ENCODE data around the gene GATA1.

Gene GATA1

GRCh38 chrX:48749182-48749581, 37.2 kb upstream of the GATA1 start:
- Histone ChIP-seq H3K27ac (no peak overlapping the region), H3K4me3 (no peak overlapping the region)
- TF ChIP-seq, protein P1, sequence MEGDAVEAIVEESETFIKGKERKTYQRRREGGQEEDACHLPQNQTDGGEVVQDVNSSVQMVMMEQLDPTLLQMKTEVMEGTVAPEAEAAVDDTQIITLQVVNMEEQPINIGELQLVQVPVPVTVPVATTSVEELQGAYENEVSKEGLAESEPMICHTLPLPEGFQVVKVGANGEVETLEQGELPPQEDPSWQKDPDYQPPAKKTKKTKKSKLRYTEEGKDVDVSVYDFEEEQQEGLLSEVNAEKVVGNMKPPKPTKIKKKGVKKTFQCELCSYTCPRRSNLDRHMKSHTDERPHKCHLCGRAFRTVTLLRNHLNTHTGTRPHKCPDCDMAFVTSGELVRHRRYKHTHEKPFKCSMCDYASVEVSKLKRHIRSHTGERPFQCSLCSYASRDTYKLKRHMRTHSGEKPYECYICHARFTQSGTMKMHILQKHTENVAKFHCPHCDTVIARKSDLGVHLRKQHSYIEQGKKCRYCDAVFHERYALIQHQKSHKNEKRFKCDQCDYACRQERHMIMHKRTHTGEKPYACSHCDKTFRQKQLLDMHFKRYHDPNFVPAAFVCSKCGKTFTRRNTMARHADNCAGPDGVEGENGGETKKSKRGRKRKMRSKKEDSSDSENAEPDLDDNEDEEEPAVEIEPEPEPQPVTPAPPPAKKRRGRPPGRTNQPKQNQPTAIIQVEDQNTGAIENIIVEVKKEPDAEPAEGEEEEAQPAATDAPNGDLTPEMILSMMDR (IDR thresholded peaks at IDR 0.05): no peak
- DNase-seq (ENCODE audit: low spot score): no peak

GRCh38 chrX:48751343-48751742, 35.0 kb upstream of the GATA1 start:
- no peak overlapping the region for H3K27ac ChIP-seq
- DNase-seq (ENCODE audit: low spot score): no peak
- H3K4me3 ChIP-seq: no peak overlapping the region
- TF ChIP-seq, protein P1 (IDR thresholded peaks at IDR 0.05): no peak

DNA sequence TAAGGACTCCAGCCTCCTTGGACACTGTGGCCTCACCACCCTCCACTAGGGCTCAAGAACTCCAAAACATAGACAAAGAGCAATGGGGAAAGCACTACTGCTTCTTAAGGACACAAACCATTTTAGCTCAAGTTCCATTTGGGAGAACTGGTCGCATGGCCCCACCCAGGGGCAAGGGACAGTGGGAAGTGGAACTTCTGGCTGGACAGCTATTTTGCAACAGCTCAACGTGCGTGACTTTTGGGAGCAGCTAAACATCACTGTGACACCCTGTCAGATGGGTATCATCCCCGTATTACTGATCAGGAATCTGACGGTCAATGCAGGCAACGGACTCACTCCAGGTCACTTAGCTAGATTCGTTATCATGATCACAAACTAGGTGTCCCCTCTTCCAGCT, 33.9 kb upstream of the GATA1 start:
- TF ChIP-seq, protein P1 (IDR thresholded peaks at IDR 0.05): no peak
- Histone ChIP-seq H3K4me3 (no peak overlapping the region), H3K27ac (no peak overlapping the region)
- DNase-seq (ENCODE audit: low spot score): no peak

GRCh38 chrX:48753708-48754228, 32.6 kb upstream of the GATA1 start:
- DNase-seq (ENCODE audit: low spot score): no peak
- TF ChIP-seq, protein P1 (IDR thresholded peaks at IDR 0.05): no peak
- Histone ChIP-seq H3K27ac (no peak overlapping the region), H3K4me3 (no peak overlapping the region)

GRCh38 chrX:48754238-48754637, 32.2 kb upstream of the GATA1 start:
- Histone ChIP-seq H3K27ac (no peak overlapping the region), H3K4me3 (no peak overlapping the region)
- no peak for DNase-seq (ENCODE audit: low spot score)
- TF ChIP-seq, protein P1 (IDR thresholded peaks at IDR 0.05): no peak

- no peak within 1 kb of the TSS for H3K27ac ChIP-seq
Observed at GRCh38 chrX:48761674-48762471, 24.5 kb upstream of the GATA1 start, which contains the start of gene GLOD5. TSS of gene GLOD5 (plus strand) at chrX:48761747. CDS start at chrX:48761791, 44 bp downstream.

More at GRCh38 chrX:48761674-48762471, 24.5 kb upstream of the GATA1 start, which contains the start of gene GLOD5:
- no peak within 1 kb of the TSS for H3K4me3 ChIP-seq
- DNase-seq (ENCODE audit: low spot score): no peak
- TF ChIP-seq, protein P1 (IDR thresholded peaks at IDR 0.05): no peak

Measured in coronary artery (tissue), 2 donors.